Nephron progenitor cell (in vitro differentiated cells): ENCODE measurements around the gene RALGAPA1.
"Not testable (repeated sequence)": the region's sequence is repeated elsewhere in the genome, so short reads cannot be mapped to it uniquely, and the experiment has no call there.

Experiments used
- DNase-seq: peaks from one replicate; pipeline ENCODE4 v3.0.0; 2021
- H3K27ac Mint-ChIP-seq: 2 replicates; pipeline ENCODE4 v1.8.0; 2021; ENCODE audit warnings: mild to moderate bottlenecking, moderate library complexity, mixed read lengths
- H3K27me3 Mint-ChIP-seq: 2 replicates; pipeline ENCODE4 v1.8.0; 2021; ENCODE audit warnings: mild to moderate bottlenecking, low read depth, mixed read lengths; ENCODE audit not compliant: poor library complexity
- H3K36me3 Mint-ChIP-seq: 2 replicates; pipeline ENCODE4 v1.8.0; 2021; ENCODE audit warnings: low read depth, mixed read lengths
- H3K4me1 Mint-ChIP-seq: 2 replicates; pipeline ENCODE4 v1.8.0; 2021; ENCODE audit warnings: mixed read lengths
- H3K4me3 Mint-ChIP-seq: 2 replicates; pipeline ENCODE4 v1.8.0; 2021; ENCODE audit warnings: mild to moderate bottlenecking, moderate library complexity, mixed read lengths
- H3K9me3 Mint-ChIP-seq: 2 replicates; pipeline ENCODE4 v1.8.0; 2021; ENCODE audit warnings: mild to moderate bottlenecking, moderate library complexity, mixed read lengths
- TF ChIP-seq, protein P1 (sequence below): fragments of 200-600 bp; sonication (generic); IDR thresholded peaks from 2 replicates; pipeline ENCODE4 v1.5.0; 2021; ENCODE audit warnings: antibody characterized with exemption

The RALGAPA1 gene

DNA sequence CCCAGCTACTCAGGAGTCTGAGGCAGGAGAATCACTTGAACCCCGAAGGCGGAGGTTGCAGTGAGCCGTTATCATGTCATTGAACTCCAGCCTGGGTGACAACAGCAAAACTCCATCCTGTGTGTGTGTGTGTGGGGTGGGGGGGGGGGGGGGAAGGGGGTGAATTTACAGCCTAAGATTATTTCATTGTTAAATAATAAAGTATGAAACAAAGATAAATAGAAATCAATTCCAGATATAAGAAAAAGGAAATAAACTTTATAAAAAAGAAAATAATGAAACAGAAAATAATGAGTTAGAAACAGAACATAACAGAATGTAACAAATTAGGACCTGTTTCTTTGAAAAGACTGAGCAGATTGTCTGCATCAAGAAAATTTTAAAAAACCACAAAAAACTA lies 191.6 kb downstream of the RALGAPA1 start:
- Mint-ChIP-seq H3K9me3 (peaks cover 33% of the 10 kb centered on the region), H3K4me3 (no peak overlapping the region), H3K36me3 (peaks cover 54% of the 10 kb centered on the region), H3K4me1 (no peaks in the 10 kb centered on the region), H3K27ac (no peak overlapping the region), H3K27me3 (no peaks in the 10 kb centered on the region)
- DNase-seq = no peak
- TF ChIP-seq, protein P1, sequence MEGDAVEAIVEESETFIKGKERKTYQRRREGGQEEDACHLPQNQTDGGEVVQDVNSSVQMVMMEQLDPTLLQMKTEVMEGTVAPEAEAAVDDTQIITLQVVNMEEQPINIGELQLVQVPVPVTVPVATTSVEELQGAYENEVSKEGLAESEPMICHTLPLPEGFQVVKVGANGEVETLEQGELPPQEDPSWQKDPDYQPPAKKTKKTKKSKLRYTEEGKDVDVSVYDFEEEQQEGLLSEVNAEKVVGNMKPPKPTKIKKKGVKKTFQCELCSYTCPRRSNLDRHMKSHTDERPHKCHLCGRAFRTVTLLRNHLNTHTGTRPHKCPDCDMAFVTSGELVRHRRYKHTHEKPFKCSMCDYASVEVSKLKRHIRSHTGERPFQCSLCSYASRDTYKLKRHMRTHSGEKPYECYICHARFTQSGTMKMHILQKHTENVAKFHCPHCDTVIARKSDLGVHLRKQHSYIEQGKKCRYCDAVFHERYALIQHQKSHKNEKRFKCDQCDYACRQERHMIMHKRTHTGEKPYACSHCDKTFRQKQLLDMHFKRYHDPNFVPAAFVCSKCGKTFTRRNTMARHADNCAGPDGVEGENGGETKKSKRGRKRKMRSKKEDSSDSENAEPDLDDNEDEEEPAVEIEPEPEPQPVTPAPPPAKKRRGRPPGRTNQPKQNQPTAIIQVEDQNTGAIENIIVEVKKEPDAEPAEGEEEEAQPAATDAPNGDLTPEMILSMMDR = no peak

DNA sequence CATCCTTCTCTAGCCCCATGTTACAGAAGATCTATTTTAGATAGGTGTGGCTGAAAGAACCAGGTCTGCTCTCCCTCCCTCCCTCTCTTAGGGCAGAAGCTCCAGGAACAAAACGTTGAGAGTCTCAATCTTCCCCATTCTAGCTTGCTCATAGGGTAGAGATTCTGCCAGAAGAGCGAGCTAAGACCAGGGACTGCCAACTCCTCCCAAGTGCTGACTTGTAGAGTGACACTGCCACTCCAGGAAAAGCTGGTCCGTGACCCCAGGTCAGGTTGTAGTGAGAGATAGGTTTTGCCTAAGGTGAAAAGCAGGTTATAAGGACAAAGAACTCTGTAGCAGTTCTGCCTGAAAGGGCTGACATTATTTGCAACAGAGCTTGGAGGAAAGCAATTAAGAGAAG lies 201.7 kb downstream of the RALGAPA1 start:
- Mint-ChIP-seq H3K4me1 (peaks cover 15% of the 10 kb centered on the region), H3K27ac (peak overlapping the region; percentile 93), H3K27me3 (no peaks in the 10 kb centered on the region), H3K4me3 (no peak overlapping the region), H3K36me3 (peaks cover 39% of the 10 kb centered on the region), H3K9me3 (peaks cover 6% of the 10 kb centered on the region)
- DNase-seq = no peak
- TF ChIP-seq, protein P1 = no peak

DNA sequence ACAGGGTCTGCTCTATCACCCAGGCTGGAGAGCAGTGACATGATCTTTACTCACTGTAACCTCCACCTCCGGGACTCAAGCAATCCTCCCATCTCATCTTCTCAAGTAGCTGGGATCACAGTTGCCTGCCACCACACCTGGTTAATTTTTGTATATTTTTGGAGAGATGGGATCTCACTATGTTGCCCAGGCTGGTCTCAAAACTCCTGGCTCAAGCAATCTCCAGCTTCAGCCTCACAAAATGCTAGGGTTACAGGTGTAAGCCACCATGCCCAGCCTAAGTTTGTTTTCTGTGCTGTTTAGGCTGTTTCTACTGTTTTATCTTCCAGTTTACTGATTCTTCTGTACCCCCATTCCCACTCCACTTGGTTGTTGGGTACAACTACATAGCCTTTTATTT lies 208.8 kb downstream of the RALGAPA1 start:
- no peak overlapping the region for H3K27ac Mint-ChIP-seq
- H3K27me3 Mint-ChIP-seq = no peaks in the 10 kb centered on the region
- no peaks in the 10 kb centered on the region for H3K9me3 Mint-ChIP-seq
- no peaks in the 10 kb centered on the region for H3K4me1 Mint-ChIP-seq
- TF ChIP-seq, protein P1 = no peak
- no peak overlapping the region for H3K4me3 Mint-ChIP-seq
- peaks cover 44% of the 10 kb centered on the region for H3K36me3 Mint-ChIP-seq
- DNase-seq = no peak

DNA sequence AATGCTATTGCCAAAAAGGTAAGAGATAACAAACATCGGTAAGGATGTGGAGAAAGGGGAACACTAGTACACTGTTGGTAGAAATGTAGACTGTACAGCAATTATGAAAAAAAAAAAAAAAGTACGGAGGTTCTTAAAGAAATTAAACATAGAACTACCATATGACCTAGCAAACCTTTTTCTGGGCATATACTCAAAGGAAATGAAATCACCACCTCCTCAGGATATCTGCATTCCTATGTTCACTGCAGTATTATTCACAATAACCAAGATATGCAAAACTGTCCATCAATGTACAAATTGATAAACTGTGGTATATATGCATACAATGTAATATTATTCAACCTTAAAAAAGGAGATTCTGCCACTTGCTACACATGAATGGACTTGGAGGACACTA lies 214.5 kb downstream of the RALGAPA1 start:
- TF ChIP-seq, protein P1 = no peak
- Mint-ChIP-seq H3K9me3 (peaks cover 13% of the 10 kb centered on the region), H3K27ac (no peak overlapping the region), H3K4me1 (no peaks in the 10 kb centered on the region), H3K4me3 (no peak overlapping the region), H3K27me3 (no peaks in the 10 kb centered on the region), H3K36me3 (peaks cover 46% of the 10 kb centered on the region)
- no peak for DNase-seq

DNA sequence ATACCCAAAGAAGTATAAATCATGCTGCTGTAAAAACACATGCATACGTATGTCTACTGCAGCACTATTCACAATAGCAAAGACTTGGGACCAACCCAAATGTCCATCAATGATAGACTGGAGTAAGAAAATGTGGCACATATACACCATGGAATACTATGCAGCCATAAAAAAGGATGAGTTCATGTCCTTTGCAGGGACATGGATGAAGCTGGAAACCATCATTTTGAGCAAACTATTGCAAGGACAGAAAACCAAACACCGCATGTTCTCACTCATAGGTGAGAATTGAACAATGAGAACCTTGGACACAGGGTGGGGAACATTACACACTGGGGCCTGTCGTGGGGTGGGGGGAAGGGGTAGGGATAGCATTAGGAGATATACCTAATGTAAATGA lies 221.7 kb downstream of the RALGAPA1 start:
- Mint-ChIP-seq H3K36me3 (peaks cover 65% of the 10 kb centered on the region), H3K9me3 (peaks cover 26% of the 10 kb centered on the region)
- not testable (repeated sequence) for H3K27me3 Mint-ChIP-seq, H3K4me3 Mint-ChIP-seq, H3K4me1 Mint-ChIP-seq, DNase-seq, H3K27ac Mint-ChIP-seq

DNA sequence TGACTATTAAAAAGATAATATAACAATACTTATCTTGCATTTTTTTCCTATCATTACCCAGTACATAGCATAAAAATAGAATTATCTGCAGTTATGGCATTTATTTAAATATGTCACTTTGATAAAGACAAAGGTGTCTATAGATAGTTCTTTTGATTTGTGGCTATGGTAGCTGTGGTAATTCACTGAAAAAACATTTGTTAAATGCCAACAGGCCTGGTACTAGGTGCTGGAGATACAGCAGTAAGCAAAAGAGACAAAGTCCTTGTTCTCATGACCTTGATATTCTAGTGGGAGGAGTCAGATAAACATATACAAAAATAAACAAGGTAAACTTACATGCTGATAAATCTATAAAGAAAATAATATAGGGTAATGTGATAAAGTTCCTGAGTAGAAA lies 230.5 kb downstream of the RALGAPA1 start:
- H3K4me3 Mint-ChIP-seq = no peak overlapping the region
- H3K27me3 Mint-ChIP-seq = no peaks in the 10 kb centered on the region
- peaks cover 7% of the 10 kb centered on the region for H3K36me3 Mint-ChIP-seq
- no peak overlapping the region for H3K27ac Mint-ChIP-seq
- no peak for DNase-seq
- H3K9me3 Mint-ChIP-seq = no peaks in the 10 kb centered on the region
- H3K4me1 Mint-ChIP-seq = no peaks in the 10 kb centered on the region
- TF ChIP-seq, protein P1 = no peak
